HG03565 (cell line): ENCODE data around the gene RPL10L.

Experiments used
- ATAC-seq: cut with Tn5 transposase; IDR thresholded peaks from one replicate; pipeline ENCODE4 v1.9.1; 2021; ENCODE audit warnings: mild to moderate bottlenecking, moderate library complexity; ENCODE audit not compliant: unreplicated experiment

The RPL10L gene

DNA sequence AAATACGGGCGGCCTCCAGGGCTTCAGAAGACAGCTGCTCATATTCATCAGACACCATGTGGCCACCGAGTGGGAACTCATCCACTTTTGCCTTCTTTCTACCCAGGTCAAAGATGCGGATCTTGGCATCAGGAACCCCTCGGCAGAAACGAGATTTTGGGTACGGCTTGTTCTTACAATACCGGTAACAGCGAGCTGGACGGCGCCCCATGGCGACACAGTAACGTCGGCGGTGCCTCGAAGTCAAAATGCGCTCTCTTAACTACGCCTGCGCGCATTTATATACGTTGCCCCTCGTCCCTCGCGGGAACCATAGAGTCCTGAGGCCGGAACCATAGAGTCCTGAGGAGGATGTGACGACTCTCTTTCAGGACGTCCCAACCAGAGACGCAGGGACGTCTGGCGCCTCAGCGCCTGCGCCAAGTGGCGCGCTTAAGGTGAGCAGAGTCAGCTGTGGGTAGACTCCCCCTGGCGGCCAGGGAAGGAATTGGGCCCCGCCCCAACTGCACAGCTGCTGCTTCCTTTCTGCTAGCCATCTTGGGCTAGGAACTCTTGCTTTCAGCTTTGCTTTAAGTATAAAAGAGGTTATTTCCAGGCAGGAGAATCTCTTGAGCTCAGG is at the start of gene RPL10L:
TSS of gene RPL10L (minus strand) at position 256 of the 619 bp plus-strand sequence. CDS start at position 211, 45 bp downstream.
- ATAC-seq: no peak

GRCh38 chr14:46691819-46692218 is 40.2 kb upstream of the RPL10L start:
- ATAC-seq: no peak

GRCh38 chr14:46686652-46687051 is 35.1 kb upstream of the RPL10L start:
- no peak for ATAC-seq

DNA sequence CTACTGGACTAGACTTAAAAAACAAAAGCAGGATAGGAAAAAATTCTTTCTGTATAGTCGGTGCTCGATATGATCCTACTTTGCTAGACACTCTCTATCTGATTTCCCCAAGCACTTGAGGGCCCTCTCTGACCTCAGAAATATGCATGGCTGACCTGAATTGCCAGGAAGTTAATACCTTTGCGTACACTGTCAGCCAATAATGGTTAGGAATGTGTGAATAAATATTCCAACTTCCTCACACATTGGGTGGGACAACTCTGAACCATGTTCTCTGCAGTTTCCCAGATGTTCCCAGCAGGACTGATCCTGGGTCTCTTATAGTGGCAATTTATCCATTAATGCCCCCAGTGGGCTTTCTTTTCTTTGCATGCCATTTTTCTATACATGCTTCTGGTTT is 20.5 kb upstream of the RPL10L start:
- ATAC-seq: no peak

DNA sequence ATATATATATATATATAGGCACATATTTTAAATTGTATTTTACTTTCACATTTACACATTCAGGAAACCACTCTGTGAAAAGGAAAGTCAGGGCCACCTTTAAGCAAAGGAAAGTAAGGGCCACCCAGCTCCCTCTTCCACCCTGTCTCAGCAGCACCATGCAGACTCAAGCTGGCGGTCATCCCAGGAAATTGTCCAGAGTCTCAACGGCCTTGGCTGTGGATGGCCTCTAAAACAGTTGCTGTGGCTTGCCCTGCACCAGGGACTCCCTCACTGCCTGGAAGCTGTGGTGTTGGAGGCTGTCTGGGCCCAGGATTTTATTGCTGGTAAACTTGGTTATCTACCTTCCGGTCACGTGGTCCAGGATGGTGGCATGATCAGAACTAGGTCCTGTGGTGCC is 11.8 kb upstream of the RPL10L start:
- no peak for ATAC-seq

DNA sequence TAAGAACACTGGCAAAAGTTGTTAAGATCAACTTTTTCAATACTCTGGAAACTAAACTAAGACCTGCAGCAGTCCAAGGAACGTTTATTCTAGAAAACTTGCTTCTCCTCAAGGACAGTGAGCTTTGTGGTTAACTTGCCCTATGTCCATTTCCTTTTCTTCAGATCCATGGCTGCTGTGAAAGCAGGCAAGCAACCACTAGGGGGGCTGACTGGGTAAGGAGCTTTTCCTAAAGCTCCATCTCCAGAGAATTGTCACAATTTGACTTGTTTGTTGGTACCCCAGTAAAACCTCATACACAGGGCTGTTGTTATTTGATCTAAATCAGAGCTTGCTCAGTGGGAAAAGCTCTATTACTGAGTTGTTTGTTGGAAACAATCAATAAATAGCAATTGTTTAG is 10.1 kb upstream of the RPL10L start:
- ATAC-seq: no peak

GRCh38 chr14:46653031-46653755 is 1.6 kb upstream of the RPL10L start:
- ATAC-seq: no peak

- no peak for ATAC-seq
These were observed 4.8 kb downstream of the RPL10L start for GRCh38 chr14:46646796-46647195.

DNA sequence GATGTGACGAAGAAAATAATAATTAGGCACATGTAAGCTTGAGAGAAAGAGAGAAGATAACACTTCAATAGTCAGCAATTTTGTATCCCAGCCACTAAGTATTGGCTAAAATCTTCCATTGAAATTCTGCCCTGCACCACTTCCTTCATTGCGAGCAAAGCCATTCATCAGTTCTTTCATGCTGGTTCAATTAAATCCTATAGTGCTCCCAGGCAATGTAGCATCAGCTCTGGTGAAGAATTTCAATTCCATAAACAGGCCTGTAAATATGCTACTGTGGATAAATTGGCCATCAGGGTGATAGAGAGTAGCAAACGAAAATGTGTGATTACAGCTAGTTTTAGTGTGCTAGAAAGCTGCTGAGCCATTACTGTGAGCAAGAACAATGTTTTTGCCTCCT is 24.7 kb downstream of the RPL10L start:
- ATAC-seq: no peak
